Lung (tissue), 12 donors: ENCODE data around the gene MINK1. TPM values are rescaled to one million over a fixed set of nuclear protein-coding genes. Genes with fewer than 3 reads are reported as not detected.

Source experiments
- ATAC-seq: fragments of 200-7000 bp; cut with Tn5 transposase; one replicate; pipeline ENCODE4 v1.9.1; 2020; ENCODE audit warnings: moderate number of reproducible peaks; ENCODE audit not compliant: insufficient read depth, low FRiP score
- DNase-seq, 3 donors: peaks; one replicate each; pipeline ENCODE4 v3.0.0-alpha.2; 2013 to 2017
- H3K27ac ChIP-seq, 2 donors: one replicate each; pipeline ENCODE4 v1.5.1; 2013; ENCODE audit warnings: mild to moderate bottlenecking in 2 of 2, moderate library complexity in 2 of 2, control low read depth in 1 of 2, inconsistent platforms in 1 of 2, low read depth in 1 of 2, low read length in 1 of 2
- H3K27me3 ChIP-seq, 3 donors: one replicate each; pipeline ENCODE4 v1.5.1; 2013; ENCODE audit warnings: low read length in 2 of 3; ENCODE audit not compliant: control insufficient read depth in 3 of 3, insufficient read depth in 3 of 3
- H3K36me3 ChIP-seq, 4 donors: one replicate each; pipeline ENCODE4 v1.5.1; 2013; ENCODE audit warnings: low read length in 4 of 4, mild to moderate bottlenecking in 1 of 4, moderate library complexity in 1 of 4; ENCODE audit not compliant: control insufficient read depth in 4 of 4, insufficient read depth in 4 of 4
- H3K4me1 ChIP-seq, 5 donors: one replicate each; pipeline ENCODE4 v1.5.1; 2013; ENCODE audit warnings: low read length in 5 of 5, mild to moderate bottlenecking in 2 of 5, moderate library complexity in 1 of 5; ENCODE audit not compliant: control insufficient read depth in 5 of 5, insufficient read depth in 5 of 5
- H3K4me3 ChIP-seq: one replicate; pipeline ENCODE4 v1.5.1; 2013; ENCODE audit warnings: mild to moderate bottlenecking, control low read depth, moderate library complexity
- H3K9ac ChIP-seq, 2 donors: one replicate each; pipeline ENCODE4 v1.5.1; 2013; ENCODE audit warnings: low read length in 2 of 2, control low read depth in 1 of 2; ENCODE audit not compliant: insufficient read depth in 1 of 2
- H3K9me3 ChIP-seq, 4 donors: one replicate each; pipeline ENCODE4 v1.5.1; 2013; ENCODE audit warnings: low read length in 3 of 4, mild to moderate bottlenecking in 1 of 4, moderate library complexity in 1 of 4; ENCODE audit not compliant: control insufficient read depth in 4 of 4, insufficient read depth in 3 of 4
- WGBS, 2 donors: extraction: QIAGEN DNeasy Blood & Tissue Kit; methylation state at CpG; one replicate each; pipeline ENCODE4 v1.1.7; 2013; 5-methylcytosine and 5-hydroxymethylcytosine counted together
- polyA plus RNA-seq, 2 donors: library from polyadenylated mRNA; stranded (reverse); fragments of 200-250 nt; gene quantifications; one replicate each; pipeline ENCODE4 v1.2.1, GENCODE V29; 2013
- total RNA-seq, 2 donors: library from RNA; depleted of rRNA in 1 of 2; stranded (reverse); fragments of >200 nt in 1 of 2; gene quantifications; one replicate each; pipeline ENCODE4 v1.2.1, GENCODE V29; 2014 to 2021
- TF ChIP-seq, protein P1 (sequence below): IDR thresholded peaks from 2 replicates; pipeline ENCODE4 v1.5.1; 2012; ENCODE audit warnings: mild to moderate bottlenecking; ENCODE audit errors: control extremely low read depth, extremely low read depth
- donor health status: control.
- donor health status: control.
- donor health status: Bipolar disorder and iron deficiency.
- donor health status: healthy.
- donor health status: DM: yes; HTN: yes; CAD: no.

MINK1 gene
- total and polyA plus RNA-seq, 4 donors, result 36.5 to 95.4 (median 51.0) TPM

DNA sequence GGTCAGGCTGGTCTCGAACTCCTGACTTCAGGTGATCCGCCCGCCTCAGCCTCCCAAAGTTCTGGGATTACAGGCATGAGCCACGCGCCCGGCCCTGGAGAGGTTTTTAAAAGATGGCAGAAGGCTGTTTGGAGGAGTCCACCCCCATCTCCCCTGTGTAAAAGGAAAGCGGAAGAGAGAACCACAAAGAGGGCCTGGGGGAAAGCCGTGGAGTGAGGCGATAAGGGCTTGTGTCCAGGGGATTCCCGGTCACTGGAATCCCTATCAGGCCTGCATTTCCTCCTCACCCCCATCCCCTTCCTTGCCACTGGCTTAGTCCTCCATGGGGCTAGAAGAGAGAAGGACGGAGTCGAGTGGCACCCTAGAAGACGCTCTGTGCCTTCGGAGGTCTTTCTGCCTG, 98.8 kb downstream of the MINK1 start, which contains the start of gene GP1BA:
GP1BA (plus strand) TSS at position 315 of the 400 bp plus-strand sequence. CDS start 328 bp downstream, outside the sequence.
- Histone ChIP-seq H3K36me3 (no peaks in the 10 kb centered on the region), H3K27me3 (no peaks in the 10 kb centered on the region), H3K9me3 (no peaks in the 10 kb centered on the region), H3K4me3 (no peak within 1 kb of the TSS), H3K27ac (no peak within 1 kb of the TSS), H3K4me1 (peaks cover 0 to 7% (median 4%) of the 10 kb centered on the region in 5 donors), H3K9ac (no peak within 1 kb of the TSS)
- 64 to 71% methylated on average over 14 of the region's 14 CpGs for WGBS, 2 donors
- DNase-seq, result no peak
- no peak for ATAC-seq
- TF ChIP-seq, protein P1, sequence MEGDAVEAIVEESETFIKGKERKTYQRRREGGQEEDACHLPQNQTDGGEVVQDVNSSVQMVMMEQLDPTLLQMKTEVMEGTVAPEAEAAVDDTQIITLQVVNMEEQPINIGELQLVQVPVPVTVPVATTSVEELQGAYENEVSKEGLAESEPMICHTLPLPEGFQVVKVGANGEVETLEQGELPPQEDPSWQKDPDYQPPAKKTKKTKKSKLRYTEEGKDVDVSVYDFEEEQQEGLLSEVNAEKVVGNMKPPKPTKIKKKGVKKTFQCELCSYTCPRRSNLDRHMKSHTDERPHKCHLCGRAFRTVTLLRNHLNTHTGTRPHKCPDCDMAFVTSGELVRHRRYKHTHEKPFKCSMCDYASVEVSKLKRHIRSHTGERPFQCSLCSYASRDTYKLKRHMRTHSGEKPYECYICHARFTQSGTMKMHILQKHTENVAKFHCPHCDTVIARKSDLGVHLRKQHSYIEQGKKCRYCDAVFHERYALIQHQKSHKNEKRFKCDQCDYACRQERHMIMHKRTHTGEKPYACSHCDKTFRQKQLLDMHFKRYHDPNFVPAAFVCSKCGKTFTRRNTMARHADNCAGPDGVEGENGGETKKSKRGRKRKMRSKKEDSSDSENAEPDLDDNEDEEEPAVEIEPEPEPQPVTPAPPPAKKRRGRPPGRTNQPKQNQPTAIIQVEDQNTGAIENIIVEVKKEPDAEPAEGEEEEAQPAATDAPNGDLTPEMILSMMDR, result no peak

DNA sequence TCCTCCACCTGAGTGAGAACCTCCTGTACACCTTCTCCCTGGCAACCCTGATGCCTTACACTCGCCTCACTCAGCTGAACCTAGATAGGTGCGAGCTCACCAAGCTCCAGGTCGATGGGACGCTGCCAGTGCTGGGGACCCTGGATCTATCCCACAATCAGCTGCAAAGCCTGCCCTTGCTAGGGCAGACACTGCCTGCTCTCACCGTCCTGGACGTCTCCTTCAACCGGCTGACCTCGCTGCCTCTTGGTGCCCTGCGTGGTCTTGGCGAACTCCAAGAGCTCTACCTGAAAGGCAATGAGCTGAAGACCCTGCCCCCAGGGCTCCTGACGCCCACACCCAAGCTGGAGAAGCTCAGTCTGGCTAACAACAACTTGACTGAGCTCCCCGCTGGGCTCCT, 99.6 kb downstream of the MINK1 start:
- Histone ChIP-seq H3K27ac (no peak overlapping the region), H3K4me1 (peaks cover 0 to 7% (median 4%) of the 10 kb centered on the region in 5 donors), H3K4me3 (no peak overlapping the region), H3K36me3 (peaks cover 0 to 8% (median 5%) of the 10 kb centered on the region in 4 donors), H3K9ac (no peak overlapping the region), H3K9me3 (no peaks in the 10 kb centered on the region), H3K27me3 (no peaks in the 10 kb centered on the region)
- TF ChIP-seq, protein P1, result no peak
- 90 to 94% methylated on average over 12 of the region's 12 CpGs for WGBS, 2 donors
- DNase-seq, result no peak
- ATAC-seq, result no peak

DNA sequence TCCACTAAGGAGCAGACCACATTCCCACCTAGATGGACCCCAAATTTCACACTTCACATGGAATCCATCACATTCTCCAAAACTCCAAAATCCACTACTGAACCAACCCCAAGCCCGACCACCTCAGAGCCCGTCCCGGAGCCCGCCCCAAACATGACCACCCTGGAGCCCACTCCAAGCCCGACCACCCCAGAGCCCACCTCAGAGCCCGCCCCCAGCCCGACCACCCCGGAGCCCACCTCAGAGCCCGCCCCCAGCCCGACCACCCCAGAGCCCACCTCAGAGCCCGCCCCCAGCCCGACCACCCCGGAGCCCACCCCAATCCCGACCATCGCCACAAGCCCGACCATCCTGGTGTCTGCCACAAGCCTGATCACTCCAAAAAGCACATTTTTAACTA, 100.5 kb downstream of the MINK1 start:
- peaks cover 2 to 13% (median 4%) of the 10 kb centered on the region in 5 donors for H3K4me1 ChIP-seq
- TF ChIP-seq, protein P1, result no peak
- peaks cover 0 to 13% (median 10%) of the 10 kb centered on the region in 4 donors for H3K36me3 ChIP-seq
- no peak overlapping the region for H3K4me3 ChIP-seq
- no peaks in the 10 kb centered on the region for H3K9me3 ChIP-seq
- H3K27me3 ChIP-seq, result no peaks in the 10 kb centered on the region
- H3K9ac ChIP-seq, result no peak overlapping the region
- no peak overlapping the region for H3K27ac ChIP-seq
- DNase-seq (no peak), ATAC-seq (no peak)
- WGBS, 2 donors, result 76 to 80% methylated on average over 16 of the region's 16 CpGs
